Omental fat pad (tissue), 4 donors: ENCODE measurements around the gene PPP1R16B. TPM values are rescaled to one million over a fixed set of nuclear protein-coding genes. Genes with fewer than 3 reads are reported as not detected.

Experiments used
- ATAC-seq: fragments of 150-250 bp; one replicate; pipeline ENCODE4 v1.9.1; 2016; ENCODE audit warnings: mild to moderate bottlenecking, moderate library complexity; ENCODE audit not compliant: low FRiP score
- DNase-seq: peaks from one replicate; pipeline ENCODE4 v3.0.0-alpha.2; 2019; ENCODE audit warnings: low spot score
- total RNA-seq, 4 donors: library from RNA; depleted of rRNA; stranded (reverse); fragments of >200 nt; gene quantifications; one replicate each; pipeline ENCODE4 v1.1.0, GENCODE V29; 2016
- TF ChIP-seq, protein P1 (sequence below), 3 donors: fragments of 450-650 bp; IDR thresholded peaks; one replicate each; pipeline ENCODE4 v1.5.1; 2016 to 2017; ENCODE audit warnings: antibody characterized with exemption in 3 of 3, mild to moderate bottlenecking in 3 of 3, moderate library complexity in 2 of 3

Gene PPP1R16B
- total RNA-seq, 4 donors from 2014 or later: 7.1 to 48.4 (median 21.6) TPM

- TF ChIP-seq, protein P1, sequence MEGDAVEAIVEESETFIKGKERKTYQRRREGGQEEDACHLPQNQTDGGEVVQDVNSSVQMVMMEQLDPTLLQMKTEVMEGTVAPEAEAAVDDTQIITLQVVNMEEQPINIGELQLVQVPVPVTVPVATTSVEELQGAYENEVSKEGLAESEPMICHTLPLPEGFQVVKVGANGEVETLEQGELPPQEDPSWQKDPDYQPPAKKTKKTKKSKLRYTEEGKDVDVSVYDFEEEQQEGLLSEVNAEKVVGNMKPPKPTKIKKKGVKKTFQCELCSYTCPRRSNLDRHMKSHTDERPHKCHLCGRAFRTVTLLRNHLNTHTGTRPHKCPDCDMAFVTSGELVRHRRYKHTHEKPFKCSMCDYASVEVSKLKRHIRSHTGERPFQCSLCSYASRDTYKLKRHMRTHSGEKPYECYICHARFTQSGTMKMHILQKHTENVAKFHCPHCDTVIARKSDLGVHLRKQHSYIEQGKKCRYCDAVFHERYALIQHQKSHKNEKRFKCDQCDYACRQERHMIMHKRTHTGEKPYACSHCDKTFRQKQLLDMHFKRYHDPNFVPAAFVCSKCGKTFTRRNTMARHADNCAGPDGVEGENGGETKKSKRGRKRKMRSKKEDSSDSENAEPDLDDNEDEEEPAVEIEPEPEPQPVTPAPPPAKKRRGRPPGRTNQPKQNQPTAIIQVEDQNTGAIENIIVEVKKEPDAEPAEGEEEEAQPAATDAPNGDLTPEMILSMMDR (IDR thresholded peaks at IDR 0.05): no peak
- no peak for ATAC-seq
- DNase-seq: no peak
These were observed 82.7 kb downstream of the PPP1R16B start for GRCh38 chr20:38888059-38888831.

GRCh38 chr20:38889050-38889449 is 83.6 kb downstream of the PPP1R16B start:
- DNase-seq: no peak
- TF ChIP-seq, protein P1 (IDR thresholded peaks at IDR 0.05): no peak
- ATAC-seq: no peak

DNA sequence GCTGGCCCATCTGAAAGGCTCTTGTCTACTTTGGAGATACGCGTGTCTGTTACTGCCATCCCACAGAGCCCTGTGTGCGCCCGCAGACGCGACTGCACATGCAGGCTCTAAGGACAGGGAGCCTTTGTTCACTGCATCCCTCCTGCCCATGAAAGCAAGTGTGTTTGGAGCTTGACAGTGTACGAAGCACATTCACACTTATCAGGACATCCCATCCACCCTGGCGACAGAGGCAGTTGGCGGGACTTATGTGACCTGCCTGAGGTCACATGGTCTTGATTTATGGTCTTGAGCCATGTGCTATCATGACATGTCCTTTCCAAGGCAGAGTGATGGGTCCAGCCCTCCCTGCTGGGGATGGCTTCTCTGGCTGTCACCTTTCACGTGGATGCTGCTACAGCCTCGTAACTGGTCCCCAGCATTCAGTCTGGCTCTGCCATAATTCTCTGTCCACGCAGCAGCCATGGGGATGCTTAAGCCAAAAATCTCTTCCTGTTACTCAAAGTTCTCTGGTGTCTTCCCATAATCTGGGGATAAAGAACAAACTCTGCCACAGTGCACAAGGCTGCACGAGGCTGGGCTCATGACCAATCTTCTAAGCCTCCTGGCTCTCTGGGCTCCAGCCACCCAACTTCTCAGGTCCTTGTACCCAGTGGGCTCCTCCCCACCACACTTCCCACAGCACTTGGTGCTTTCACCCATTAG is 84.4 kb downstream of the PPP1R16B start:
- TF ChIP-seq, protein P1 (IDR thresholded peaks at IDR 0.05): no peak
- ATAC-seq: no peak
- DNase-seq: no peak

GRCh38 chr20:38890497-38890818 is 85.0 kb downstream of the PPP1R16B start:
- ATAC-seq (no peak), DNase-seq (no peak)
- TF ChIP-seq, protein P1 (IDR thresholded peaks at IDR 0.05): no peak

- ATAC-seq (no peak), DNase-seq (no peak)
- TF ChIP-seq, protein P1 (IDR thresholded peaks at IDR 0.05): no peak
These were observed 86.8 kb downstream of the PPP1R16B start for GRCh38 chr20:38892091-38892981.

DNA sequence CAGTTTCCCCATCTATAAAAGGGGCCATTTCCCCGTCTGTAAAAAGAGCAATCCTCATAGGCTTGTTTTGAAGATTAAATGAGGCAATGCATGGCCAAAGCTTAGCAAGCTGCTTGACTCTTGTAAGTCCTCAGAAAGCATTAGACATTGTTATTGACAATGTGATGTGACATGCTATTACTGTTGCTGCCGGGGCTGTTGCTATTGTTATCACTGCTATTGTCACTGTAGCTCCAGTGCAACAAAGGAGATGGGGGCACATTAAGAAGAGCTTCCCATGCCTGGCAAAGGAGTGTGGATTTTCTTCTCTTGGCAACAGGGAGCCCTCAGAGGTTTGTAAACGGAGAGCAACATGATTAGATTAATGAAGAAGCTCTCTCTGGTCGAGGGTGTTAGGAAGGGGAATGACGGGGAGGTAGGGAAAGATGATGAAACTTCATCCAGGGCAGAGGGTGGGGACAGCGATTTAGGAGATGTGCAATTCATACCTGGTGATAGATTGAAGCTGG is 87.6 kb downstream of the PPP1R16B start:
- ATAC-seq (peak; percentile 64), DNase-seq (no peak)
- TF ChIP-seq, protein P1 (IDR thresholded peaks at IDR 0.05): no peak
